HEK293T (cell line): ENCODE results near the gene SMIM36.
A peak's percentile ranks its signal among the peaks of the same experiment; 100 is the strongest.
"Not testable (repeated sequence)": the region's sequence is repeated elsewhere in the genome, so short reads cannot be mapped to it uniquely, and the experiment has no call there.

Experiments
- CTCF ChIA-PET: fragments of 350-600 bp; formaldehyde crosslinking; extraction: SDS; loops from one replicate; lab custom pipeline; 2021; ENCODE audit warnings: antibody characterized with exemption, inconsistent platforms; lab: Yijun Ruan, JAX
- POLR2A ChIA-PET: fragments of 350-600 bp; formaldehyde crosslinking; extraction: SDS; loops from one replicate; lab custom pipeline; 2020; ENCODE audit warnings: antibody characterized with exemption, inconsistent platforms; lab: Yijun Ruan, JAX
- DNase-seq: peaks from one replicate; pipeline ENCODE4 v3.0.0; 2012; ENCODE audit warnings: mixed read lengths; ENCODE audit errors: extremely low spot score
- ARNT ChIP-seq: fragments of 450-650 bp; IDR thresholded peaks from 2 replicates; pipeline ENCODE4 v1.6.1; 2017; ENCODE audit warnings: mild to moderate bottlenecking
- BHLHE40 ChIP-seq: fragments of 450-650 bp; IDR thresholded peaks from 2 replicates; pipeline ENCODE4 v1.6.1; 2016; ENCODE audit warnings: mild to moderate bottlenecking, moderate library complexity, borderline replicate concordance
- CTBP1 ChIP-seq: fragments of 450-650 bp; IDR thresholded peaks from 2 replicates; pipeline ENCODE4 v1.6.1; 2016; ENCODE audit warnings: borderline replicate concordance
- ELF4 ChIP-seq: fragments of 450-650 bp; IDR thresholded peaks from 2 replicates; pipeline ENCODE4 v1.6.1; 2017; ENCODE audit warnings: antibody characterized with exemption
- FOXA1 ChIP-seq: fragments of 450-650 bp; IDR thresholded peaks from 2 replicates; pipeline ENCODE4 v1.6.1; 2016; ENCODE audit warnings: mild to moderate bottlenecking
- FOXK2 ChIP-seq: fragments of 450-650 bp; IDR thresholded peaks from 2 replicates; pipeline ENCODE4 v1.6.1; 2016; ENCODE audit warnings: mild to moderate bottlenecking
- FOXM1 ChIP-seq: fragments of 450-650 bp; IDR thresholded peaks from 2 replicates; pipeline ENCODE4 v1.6.1; 2017; ENCODE audit warnings: mild to moderate bottlenecking, borderline replicate concordance
- HDGF ChIP-seq: fragments of 450-650 bp; IDR thresholded peaks from 2 replicates; pipeline ENCODE4 v1.6.1; 2017; ENCODE audit warnings: antibody characterized with exemption, borderline replicate concordance
- L3MBTL2 ChIP-seq: fragments of 450-650 bp; conservative IDR thresholded peaks from 2 replicates; pipeline ENCODE4 v1.6.1; 2016; ENCODE audit warnings: mild to moderate bottlenecking
- LEF1 ChIP-seq: fragments of 450-650 bp; IDR thresholded peaks from 2 replicates; pipeline ENCODE4 v1.6.1; 2017; ENCODE audit warnings: mild to moderate bottlenecking, borderline replicate concordance
- NFRKB ChIP-seq: fragments of 450-650 bp; IDR thresholded peaks from 2 replicates; pipeline ENCODE4 v1.6.1; 2016; ENCODE audit warnings: mild to moderate bottlenecking, moderate library complexity
- SP1 ChIP-seq: fragments of 450-650 bp; IDR thresholded peaks from 2 replicates; pipeline ENCODE4 v1.6.1; 2017
- TARDBP ChIP-seq: fragments of 450-650 bp; IDR thresholded peaks from 2 replicates; pipeline ENCODE4 v1.6.1; 2016
- ZNF384 ChIP-seq: fragments of 450-650 bp; IDR thresholded peaks from 2 replicates; pipeline ENCODE4 v1.6.1; 2016
- TF ChIP-seq, protein P1 (sequence below): fragments of 450-650 bp; IDR thresholded peaks from 2 replicates; pipeline ENCODE4 v1.6.1; 2016

Gene SMIM36

DNA sequence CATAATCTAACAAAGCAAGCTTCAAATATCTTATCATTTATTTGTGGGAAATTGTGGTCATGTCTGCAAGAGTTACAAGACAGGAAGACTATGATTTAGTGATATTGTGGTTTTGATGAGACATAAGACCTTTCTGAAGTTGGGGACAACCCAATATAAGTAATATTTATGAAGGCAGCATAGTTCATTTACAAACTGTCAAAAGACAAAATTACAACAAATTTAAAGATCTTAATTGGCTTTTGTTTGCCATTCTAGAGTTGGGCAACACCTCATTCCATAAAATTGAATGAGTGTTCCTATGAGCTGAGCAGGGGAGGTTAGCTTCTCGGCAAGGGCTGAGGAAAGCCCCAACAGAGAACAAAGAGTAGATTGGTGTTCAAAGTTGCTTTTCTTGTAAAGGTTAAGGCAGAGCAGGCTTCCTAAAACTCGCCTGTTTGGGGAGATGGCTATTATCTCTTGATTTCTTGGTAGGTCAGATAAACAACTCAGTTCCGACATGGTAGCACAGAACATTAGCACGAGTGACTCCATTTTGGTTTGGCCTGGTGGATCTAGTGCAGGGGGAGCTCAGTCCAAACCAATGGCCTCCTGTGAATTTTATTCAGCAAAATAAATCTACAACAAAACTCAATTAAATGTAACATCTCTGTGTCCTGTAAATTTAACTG is 78.8 kb downstream of the SMIM36 start:
- DNase-seq: no peak
- POLR2A ChIA-PET: no interaction called here
- TF ChIP-seq LEF1 (no peak), CTBP1 (no peak), FOXK2 (no peak), TARDBP (no peak), ZNF384 (no peak), SP1 (no peak), BHLHE40 (no peak), HDGF (no peak), NFRKB (no peak), ARNT (no peak), L3MBTL2 (no peak), FOXA1 (no peak), ELF4 (no peak)
- TF ChIP-seq, protein P1, sequence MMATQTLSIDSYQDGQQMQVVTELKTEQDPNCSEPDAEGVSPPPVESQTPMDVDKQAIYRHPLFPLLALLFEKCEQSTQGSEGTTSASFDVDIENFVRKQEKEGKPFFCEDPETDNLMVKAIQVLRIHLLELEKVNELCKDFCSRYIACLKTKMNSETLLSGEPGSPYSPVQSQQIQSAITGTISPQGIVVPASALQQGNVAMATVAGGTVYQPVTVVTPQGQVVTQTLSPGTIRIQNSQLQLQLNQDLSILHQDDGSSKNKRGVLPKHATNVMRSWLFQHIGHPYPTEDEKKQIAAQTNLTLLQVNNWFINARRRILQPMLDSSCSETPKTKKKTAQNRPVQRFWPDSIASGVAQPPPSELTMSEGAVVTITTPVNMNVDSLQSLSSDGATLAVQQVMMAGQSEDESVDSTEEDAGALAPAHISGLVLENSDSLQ: no peak
- CTCF ChIA-PET: no interaction called here

DNA sequence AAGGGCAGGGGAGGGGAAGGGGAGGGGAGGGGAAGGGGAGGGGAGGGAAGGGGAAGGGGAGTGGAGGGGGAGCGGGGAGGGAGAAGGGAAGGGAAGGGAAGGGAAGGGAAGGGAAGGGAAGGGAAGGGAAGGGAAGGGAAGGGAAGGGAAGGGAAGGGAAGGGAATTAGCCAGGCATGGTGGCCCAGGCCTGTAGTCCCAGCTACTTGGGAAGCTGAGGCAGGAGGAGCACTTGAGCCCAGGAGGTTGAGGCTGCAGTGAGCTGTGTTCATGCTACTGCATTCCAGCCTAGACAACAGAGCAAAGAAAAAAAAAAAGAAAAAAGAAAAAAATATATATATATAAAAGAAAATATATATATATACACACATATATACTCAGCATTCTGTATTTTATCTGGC is 79.3 kb downstream of the SMIM36 start:
- POLR2A ChIA-PET, DNase-seq, CTCF ChIA-PET: not testable (repeated sequence)

DNA sequence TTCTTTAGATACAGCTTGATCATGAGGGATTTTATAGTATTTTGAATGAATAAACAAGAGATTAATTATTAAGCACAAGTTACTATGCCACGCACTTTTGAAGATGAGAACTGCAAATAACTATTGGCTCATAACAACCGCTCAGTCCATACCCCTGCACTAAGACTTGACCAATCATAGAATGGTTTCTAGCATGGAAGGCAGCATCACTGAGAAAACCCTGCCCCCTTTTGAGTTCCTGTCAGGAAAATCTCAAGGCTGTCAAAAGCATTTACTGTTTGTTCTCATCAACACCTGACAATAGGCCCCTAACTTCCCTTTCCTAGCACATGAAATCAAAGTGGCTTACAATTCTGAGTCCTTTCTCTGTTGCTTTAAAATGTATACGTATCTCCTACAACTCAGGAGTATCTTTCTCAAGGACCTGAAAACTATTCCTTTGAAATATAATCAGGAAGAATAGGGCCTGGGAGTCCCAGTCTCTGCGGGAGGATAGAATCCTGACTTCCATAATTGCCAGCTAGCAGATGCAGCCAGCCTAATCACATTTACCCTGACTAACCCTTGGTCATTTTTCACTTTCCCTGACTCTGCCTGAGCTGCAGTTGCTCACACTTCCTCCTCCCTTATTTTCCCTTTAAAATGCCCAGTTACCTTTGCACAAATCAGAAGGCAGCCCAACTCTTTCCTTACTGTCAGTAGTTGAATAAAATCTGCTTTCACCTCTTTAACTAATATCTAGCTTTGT is 80.5 kb downstream of the SMIM36 start:
- no peak for TF ChIP-seq HDGF
- ChIA-PET POLR2A (no interaction called here), CTCF (no interaction called here)
- no peak for DNase-seq

DNA sequence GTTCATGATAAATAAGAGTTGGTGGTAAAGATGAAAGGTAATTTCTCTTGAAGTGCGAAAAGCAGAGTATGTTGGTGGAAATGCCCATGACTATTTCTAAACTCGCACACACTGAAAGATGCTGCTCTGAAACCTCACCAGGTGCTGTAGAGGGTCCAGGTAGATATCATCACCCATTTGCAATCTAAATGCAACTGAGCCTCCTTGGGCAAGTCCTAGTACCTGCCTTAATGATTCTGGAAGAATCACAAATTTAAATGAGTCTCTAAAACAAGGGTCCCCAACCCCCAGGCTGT is 83.7 kb downstream of the SMIM36 start:
- ChIA-PET POLR2A (no interaction called here), CTCF (no interaction called here)
- no peak for DNase-seq
- TF ChIP-seq FOXA1 (no peak), FOXM1 (no peak), BHLHE40 (no peak), CTBP1 (no peak), L3MBTL2 (no peak), ZNF384 (no peak), TARDBP (no peak), HDGF (no peak)

DNA sequence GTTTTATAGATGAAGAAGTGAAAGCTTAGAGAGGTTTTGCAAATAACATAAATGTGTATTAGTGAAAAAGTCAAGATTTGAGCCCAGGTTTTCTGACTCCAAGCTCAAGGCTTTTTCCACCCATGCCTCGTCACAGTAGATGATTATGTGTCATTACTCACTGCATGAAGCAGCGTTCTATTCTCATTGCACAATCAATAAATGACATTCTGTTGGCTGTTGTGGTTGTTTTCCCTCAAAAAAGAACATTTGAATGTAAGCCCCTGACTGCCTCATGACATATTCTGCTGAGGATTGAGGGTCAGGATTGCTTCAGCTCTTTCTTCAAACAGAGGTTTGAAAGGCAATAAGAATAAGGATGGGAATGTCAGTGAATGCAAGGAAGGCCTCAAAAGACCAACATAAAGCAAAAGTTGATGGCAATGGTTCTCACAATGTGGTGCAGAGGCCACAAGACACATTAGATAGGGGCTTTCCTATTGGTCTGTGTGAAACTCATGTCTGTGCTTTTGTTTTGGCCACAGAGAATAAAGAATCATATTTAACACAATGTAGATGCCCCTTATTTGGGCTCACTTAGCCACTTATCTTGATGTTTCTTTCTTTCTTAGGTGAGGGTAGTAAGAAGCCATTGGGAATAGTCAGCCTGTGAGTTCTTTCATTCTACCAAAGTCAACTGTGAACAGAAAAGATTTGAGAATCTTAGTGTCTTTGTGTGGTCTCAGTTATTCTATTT is 84.2 kb downstream of the SMIM36 start:
- no peak for TF ChIP-seq CTBP1

DNA sequence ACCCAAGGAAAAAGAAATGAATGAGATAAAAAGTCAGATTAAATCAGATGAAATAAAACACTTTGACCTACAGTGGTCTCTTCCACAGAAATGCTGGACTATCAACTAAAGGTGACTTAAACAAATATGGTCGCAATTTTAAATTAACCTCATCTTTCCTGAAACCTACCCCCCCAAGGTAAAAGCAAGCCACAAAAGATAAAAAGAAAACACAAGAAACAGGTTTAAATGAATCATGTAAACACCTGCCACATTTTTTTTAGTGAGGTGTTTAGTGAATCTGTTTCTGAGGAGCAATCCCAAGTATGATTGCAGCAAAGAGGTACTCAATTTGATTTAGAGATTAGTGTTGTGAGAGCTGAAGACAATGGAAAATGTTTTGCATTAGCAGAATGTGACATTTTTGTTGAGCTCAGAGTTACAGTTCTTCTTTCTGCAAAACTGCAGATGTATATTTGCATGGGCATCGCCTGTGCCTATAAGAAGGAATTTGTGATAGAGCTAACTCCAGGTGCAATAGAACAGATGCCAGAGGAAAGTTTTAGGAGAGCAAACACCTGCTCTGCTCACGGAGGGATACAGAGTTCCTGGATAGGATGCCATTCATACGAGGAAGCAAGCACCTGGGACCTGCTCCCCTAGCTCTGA is 86.2 kb downstream of the SMIM36 start:
- DNase-seq: no peak
- TF ChIP-seq FOXM1: no peak
- ChIA-PET POLR2A (no interaction called here), CTCF (interaction anchor here (0.7 kb wide), 1 partner anchor 215 kb away, joined by 6 read pairs; no protein-coding TSS in a partner anchor)

More for the DNA sequence above, 84.2 kb downstream of the SMIM36 start:
- DNase-seq: no peak
- ChIA-PET CTCF (interaction anchor here (0.6 kb wide), 1 partner anchor 86 kb away, joined by 3 read pairs; no protein-coding TSS in a partner anchor), POLR2A (no interaction called here)

DNA sequence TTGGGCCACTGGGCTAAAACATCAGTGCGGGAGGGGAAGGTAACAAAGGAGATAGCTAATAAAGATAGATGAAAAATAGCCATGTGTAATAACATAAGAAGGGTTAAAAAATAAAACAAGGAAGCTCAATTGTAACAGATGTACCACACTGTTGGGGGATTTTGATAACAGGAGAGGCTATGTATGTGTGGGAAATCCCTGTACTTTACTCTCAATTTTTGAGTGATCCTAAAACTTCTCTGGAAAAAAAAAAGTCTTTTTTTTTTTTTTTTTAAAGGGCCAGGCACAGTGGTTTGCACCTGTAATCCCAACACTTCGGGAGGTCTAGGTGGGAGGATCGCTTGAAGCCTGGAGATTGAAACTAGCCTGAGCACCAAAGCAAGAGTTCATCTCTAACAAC is 87.7 kb downstream of the SMIM36 start:
- TF ChIP-seq, protein P1: no peak
- TF ChIP-seq ZNF384 (peak; percentile 69; the same call in 1 of the 2 replicates), L3MBTL2 (no peak), LEF1 (no peak), ARNT (no peak), FOXA1 (no peak)

DNA sequence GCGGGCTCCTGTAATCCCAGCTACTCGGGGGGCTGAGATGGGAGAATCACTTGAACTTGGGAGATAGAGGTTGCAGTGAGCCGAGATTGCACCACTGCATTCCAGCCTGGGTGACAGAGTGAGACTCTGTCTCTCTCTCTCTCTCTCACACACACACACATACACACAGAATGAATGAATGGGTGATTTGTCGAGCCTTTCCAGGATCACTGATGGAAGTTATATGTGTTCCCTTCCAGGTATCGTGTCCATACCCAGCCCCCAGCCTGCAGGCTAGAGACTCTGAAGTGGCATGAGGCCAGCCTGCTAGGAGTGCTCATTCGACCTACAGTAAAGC is 88.5 kb downstream of the SMIM36 start:
- CTCF ChIA-PET: interaction anchor here (0.6 kb wide), 1 partner anchor 28 kb away, joined by 3 read pairs; no protein-coding TSS in a partner anchor
- DNase-seq, POLR2A ChIA-PET: not testable (repeated sequence)

More for the DNA sequence above, 87.7 kb downstream of the SMIM36 start:
- no peak for DNase-seq
- ChIA-PET POLR2A (no interaction called here), CTCF (no interaction called here)
